Lung (tissue), 12 donors: ENCODE results near the gene FGD1. TPM values are rescaled to one million over a fixed set of nuclear protein-coding genes. Genes with fewer than 3 reads are reported as not detected.

Source experiments
- ATAC-seq: fragments of 200-7000 bp; cut with Tn5 transposase; one replicate; pipeline ENCODE4 v1.9.1; 2020; ENCODE audit warnings: moderate number of reproducible peaks; ENCODE audit not compliant: insufficient read depth, low FRiP score
- DNase-seq, 3 donors: peaks; one replicate each; pipeline ENCODE4 v3.0.0-alpha.2; 2013 to 2017
- H3K27ac ChIP-seq, 2 donors: one replicate each; pipeline ENCODE4 v1.5.1; 2013; ENCODE audit warnings: mild to moderate bottlenecking in 2 of 2, moderate library complexity in 2 of 2, control low read depth in 1 of 2, inconsistent platforms in 1 of 2, low read depth in 1 of 2, low read length in 1 of 2
- H3K27me3 ChIP-seq, 3 donors: one replicate each; pipeline ENCODE4 v1.5.1; 2013; ENCODE audit warnings: low read length in 2 of 3; ENCODE audit not compliant: control insufficient read depth in 3 of 3, insufficient read depth in 3 of 3
- H3K36me3 ChIP-seq, 4 donors: one replicate each; pipeline ENCODE4 v1.5.1; 2013; ENCODE audit warnings: low read length in 4 of 4, mild to moderate bottlenecking in 1 of 4, moderate library complexity in 1 of 4; ENCODE audit not compliant: control insufficient read depth in 4 of 4, insufficient read depth in 4 of 4
- H3K4me1 ChIP-seq, 5 donors: one replicate each; pipeline ENCODE4 v1.5.1; 2013; ENCODE audit warnings: low read length in 5 of 5, mild to moderate bottlenecking in 2 of 5, moderate library complexity in 1 of 5; ENCODE audit not compliant: control insufficient read depth in 5 of 5, insufficient read depth in 5 of 5
- H3K4me3 ChIP-seq: one replicate; pipeline ENCODE4 v1.5.1; 2013; ENCODE audit warnings: mild to moderate bottlenecking, control low read depth, moderate library complexity
- H3K9ac ChIP-seq, 2 donors: one replicate each; pipeline ENCODE4 v1.5.1; 2013; ENCODE audit warnings: low read length in 2 of 2, control low read depth in 1 of 2; ENCODE audit not compliant: insufficient read depth in 1 of 2
- H3K9me3 ChIP-seq, 4 donors: one replicate each; pipeline ENCODE4 v1.5.1; 2013; ENCODE audit warnings: low read length in 3 of 4, mild to moderate bottlenecking in 1 of 4, moderate library complexity in 1 of 4; ENCODE audit not compliant: control insufficient read depth in 4 of 4, insufficient read depth in 3 of 4
- WGBS, 2 donors: extraction: QIAGEN DNeasy Blood & Tissue Kit; methylation state at CpG; one replicate each; pipeline ENCODE4 v1.1.7; 2013; 5-methylcytosine and 5-hydroxymethylcytosine counted together
- polyA plus RNA-seq, 2 donors: library from polyadenylated mRNA; stranded (reverse); fragments of 200-250 nt; gene quantifications; one replicate each; pipeline ENCODE4 v1.2.1, GENCODE V29; 2013
- total RNA-seq, 2 donors: library from RNA; depleted of rRNA in 1 of 2; stranded (reverse); fragments of >200 nt in 1 of 2; gene quantifications; one replicate each; pipeline ENCODE4 v1.2.1, GENCODE V29; 2014 to 2021
- TF ChIP-seq, protein P1 (sequence below): IDR thresholded peaks from 2 replicates; pipeline ENCODE4 v1.5.1; 2012; ENCODE audit warnings: mild to moderate bottlenecking; ENCODE audit errors: control extremely low read depth, extremely low read depth
- donor health status: control.
- donor health status: control.
- donor health status: Bipolar disorder and iron deficiency.
- donor health status: healthy.
- donor health status: DM: yes; HTN: yes; CAD: no.

Gene FGD1
- total and polyA plus RNA-seq, 4 donors, result 1.3 to 6.4 (median 2.5) TPM

DNA sequence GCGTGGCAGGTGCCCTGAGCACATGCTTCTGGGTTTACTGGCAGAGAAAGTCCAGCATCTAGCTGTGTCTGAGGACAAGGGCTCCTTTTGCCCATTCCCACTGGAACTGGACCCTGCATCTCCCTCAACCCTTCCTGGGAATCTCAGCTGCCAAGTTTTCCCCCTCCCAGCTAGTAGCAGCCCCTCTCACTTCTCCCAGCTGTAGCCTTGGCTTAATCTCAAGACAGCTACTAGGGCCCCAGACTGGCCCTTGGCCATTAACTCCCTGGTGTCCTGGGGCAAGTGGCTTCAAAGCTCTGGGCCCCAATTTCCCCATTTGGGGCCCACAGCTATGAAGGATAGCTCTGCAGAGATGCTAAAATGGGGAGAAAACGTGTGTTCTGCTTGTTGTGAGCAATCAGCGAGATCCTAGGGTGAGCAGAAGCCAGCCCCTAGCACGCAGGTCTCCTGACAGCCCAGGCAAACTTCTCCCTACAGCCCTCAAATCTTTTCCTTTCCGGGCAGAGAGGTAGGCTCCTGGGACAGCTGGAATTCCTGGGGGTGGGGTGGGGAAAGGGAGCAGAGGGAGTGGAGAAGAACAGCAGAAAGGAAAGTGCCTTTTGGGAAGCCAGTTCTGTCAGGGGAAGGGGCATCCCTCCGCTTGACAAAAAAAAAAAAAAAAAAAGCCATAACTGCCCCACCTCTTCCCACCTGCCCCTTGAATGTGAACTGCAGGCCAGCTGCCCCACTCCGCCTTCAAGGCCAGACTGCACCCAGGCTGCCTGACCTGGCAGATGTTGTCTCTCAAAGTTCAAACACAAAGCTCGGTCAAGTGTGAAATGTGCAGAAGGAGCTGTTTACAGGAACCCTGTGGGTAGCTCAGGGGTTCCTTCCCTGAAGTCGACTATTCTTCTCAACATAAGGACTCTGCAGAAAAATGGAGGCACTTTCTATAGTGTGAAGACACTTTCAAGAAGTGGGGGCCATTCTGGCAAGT lies 16.6 kb downstream of the FGD1 start:
- ATAC-seq (no peak), DNase-seq (peak; percentile 55 to 79 (median 71))
- no peaks in the 10 kb centered on the region for H3K36me3 ChIP-seq
- H3K4me1 ChIP-seq, result peaks cover 0 to 52% (median 7%) of the 10 kb centered on the region in 5 donors
- H3K27ac ChIP-seq, result no peak overlapping the region
- no peaks in the 10 kb centered on the region for H3K9me3 ChIP-seq
- H3K27me3 ChIP-seq, result no peaks in the 10 kb centered on the region
- 41 to 68% methylated on average over 7 to 9 of the region's 9 CpGs for WGBS, 2 donors
- no peak overlapping the region for H3K4me3 ChIP-seq
- H3K9ac ChIP-seq, result no peak overlapping the region
- TF ChIP-seq, protein P1, sequence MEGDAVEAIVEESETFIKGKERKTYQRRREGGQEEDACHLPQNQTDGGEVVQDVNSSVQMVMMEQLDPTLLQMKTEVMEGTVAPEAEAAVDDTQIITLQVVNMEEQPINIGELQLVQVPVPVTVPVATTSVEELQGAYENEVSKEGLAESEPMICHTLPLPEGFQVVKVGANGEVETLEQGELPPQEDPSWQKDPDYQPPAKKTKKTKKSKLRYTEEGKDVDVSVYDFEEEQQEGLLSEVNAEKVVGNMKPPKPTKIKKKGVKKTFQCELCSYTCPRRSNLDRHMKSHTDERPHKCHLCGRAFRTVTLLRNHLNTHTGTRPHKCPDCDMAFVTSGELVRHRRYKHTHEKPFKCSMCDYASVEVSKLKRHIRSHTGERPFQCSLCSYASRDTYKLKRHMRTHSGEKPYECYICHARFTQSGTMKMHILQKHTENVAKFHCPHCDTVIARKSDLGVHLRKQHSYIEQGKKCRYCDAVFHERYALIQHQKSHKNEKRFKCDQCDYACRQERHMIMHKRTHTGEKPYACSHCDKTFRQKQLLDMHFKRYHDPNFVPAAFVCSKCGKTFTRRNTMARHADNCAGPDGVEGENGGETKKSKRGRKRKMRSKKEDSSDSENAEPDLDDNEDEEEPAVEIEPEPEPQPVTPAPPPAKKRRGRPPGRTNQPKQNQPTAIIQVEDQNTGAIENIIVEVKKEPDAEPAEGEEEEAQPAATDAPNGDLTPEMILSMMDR, result no peak

DNA sequence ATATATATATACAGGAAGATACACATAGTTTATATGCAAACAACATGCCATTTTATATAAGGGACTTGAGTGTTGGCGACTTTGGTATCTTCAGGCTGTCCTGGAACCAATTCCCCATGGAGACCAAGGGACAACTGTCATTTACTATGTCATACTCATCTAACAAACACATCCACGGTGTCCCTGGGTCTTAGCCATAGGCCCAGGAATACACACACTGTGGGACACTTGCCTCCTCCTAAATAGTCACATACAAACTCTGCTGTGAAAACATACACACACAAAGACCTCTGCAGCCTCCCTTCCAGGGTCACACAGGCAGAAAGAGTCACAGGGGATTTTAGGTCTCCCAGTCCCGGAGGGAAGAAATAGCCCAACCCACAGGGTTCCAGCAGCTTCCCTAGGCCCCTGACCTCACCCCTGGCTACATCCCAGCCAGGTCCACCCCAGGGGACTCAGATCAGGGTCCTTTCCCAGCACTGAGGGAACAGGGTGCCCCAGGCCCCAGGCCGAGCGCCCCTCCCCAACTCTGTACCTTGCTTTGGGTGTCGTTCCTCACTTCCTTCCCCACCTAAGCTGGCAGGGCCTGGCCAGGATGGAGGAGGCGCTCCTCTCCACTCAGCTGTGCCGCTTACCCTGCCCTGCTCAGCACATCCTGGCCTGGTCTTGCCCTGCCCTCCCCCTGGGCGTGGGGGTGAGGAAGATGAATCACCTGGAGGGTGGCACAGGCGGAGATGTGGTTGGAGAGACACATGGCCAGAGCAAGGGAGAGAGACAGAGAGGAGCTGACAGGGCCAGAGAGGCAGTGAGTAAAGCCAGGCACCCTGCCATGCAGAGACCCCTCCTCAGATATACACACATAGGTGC lies 21.8 kb downstream of the FGD1 start:
- no peak for ATAC-seq
- Histone ChIP-seq H3K4me1 (peaks cover 0 to 10% (median 2%) of the 10 kb centered on the region in 5 donors), H3K27ac (no peak overlapping the region), H3K4me3 (no peak overlapping the region), H3K27me3 (no peaks in the 10 kb centered on the region), H3K9me3 (no peaks in the 10 kb centered on the region), H3K36me3 (peaks cover 0 to 2% (median 0%) of the 10 kb centered on the region in 4 donors), H3K9ac (no peak overlapping the region)
- TF ChIP-seq, protein P1, result no peak
- 77 to 94% methylated on average over 8 to 10 of the region's 10 CpGs for WGBS, 2 donors
- no peak for DNase-seq

DNA sequence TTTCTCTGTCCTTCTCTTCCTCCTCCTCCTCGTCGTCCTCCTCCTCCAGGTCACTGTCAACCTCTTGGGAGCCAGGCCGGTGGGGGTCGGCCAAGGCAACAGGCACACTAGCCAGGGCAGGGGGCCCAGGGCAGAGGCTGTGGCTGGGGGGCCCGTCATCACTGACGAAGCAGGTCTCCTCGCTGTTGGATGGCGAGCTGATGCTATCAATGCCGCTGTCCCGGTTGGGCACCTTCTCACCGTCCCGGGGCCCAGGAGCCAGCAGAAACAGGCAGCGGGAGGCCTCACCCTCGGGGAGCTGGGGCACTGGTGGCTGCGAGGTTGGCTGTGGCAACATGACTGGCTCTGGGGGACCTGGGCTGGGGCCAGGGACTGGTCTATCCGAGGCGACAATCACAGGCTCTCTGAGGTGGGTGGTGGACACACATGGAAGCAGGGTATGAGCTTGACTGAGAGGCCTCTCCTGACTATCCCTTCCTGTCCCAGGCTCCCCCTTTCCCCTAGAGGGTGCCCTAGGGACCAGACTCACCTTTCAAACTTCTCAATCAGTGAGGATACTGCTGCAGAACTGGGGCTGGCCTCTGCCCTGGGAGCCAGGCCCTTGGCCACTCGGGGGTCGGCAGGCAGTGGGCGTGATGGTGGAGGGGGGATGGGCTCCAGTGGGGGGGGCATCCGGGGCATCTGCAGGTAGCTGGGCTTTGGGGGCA lies 25.8 kb downstream of the FGD1 start:
- no peak for ATAC-seq
- TF ChIP-seq, protein P1, result no peak
- Histone ChIP-seq H3K9me3 (no peaks in the 10 kb centered on the region), H3K27me3 (no peaks in the 10 kb centered on the region), H3K4me1 (peaks cover 0 to 3% (median 0%) of the 10 kb centered on the region in 5 donors), H3K4me3 (no peak overlapping the region), H3K27ac (no peak overlapping the region), H3K9ac (no peak overlapping the region), H3K36me3 (peaks cover 2 to 9% (median 3%) of the 10 kb centered on the region in 4 donors)
- 85 to 95% methylated on average over 16 to 21 of the region's 21 CpGs for WGBS, 2 donors
- DNase-seq, result no peak
